Ascending aorta (tissue), 2 donors: ENCODE measurements around the gene AFG3L2. TPM values are rescaled to one million over a fixed set of nuclear protein-coding genes. Genes with fewer than 3 reads are reported as not detected.

ENCODE experiments used
- DNase-seq, 2 donors: peaks; one replicate each; pipeline ENCODE4 v3.0.0-alpha.2; 2019; ENCODE audit warnings: low spot score in 2 of 2
- H3K27ac ChIP-seq, 2 donors: fragments of 200-600 bp; sonication (generic); one replicate each; pipeline ENCODE4 v1.5.1; 2016 to 2017; ENCODE audit warnings: mild to moderate bottlenecking in 1 of 2
- H3K27me3 ChIP-seq: fragments of 200-600 bp; sonication (generic); one replicate; pipeline ENCODE4 v1.5.1; 2017
- H3K36me3 ChIP-seq, 2 donors: fragments of 200-600 bp; sonication (generic); one replicate each; pipeline ENCODE4 v1.5.1; 2016
- H3K4me1 ChIP-seq, 2 donors: fragments of 200-600 bp; sonication (generic); one replicate each; pipeline ENCODE4 v1.5.1; 2016 to 2017; ENCODE audit warnings: mild to moderate bottlenecking in 1 of 2
- H3K4me3 ChIP-seq, 2 donors: fragments of 200-600 bp; sonication (generic); one replicate each; pipeline ENCODE4 v1.5.1; 2016 to 2017; ENCODE audit warnings: mild to moderate bottlenecking in 1 of 2
- H3K9me3 ChIP-seq, 2 donors: fragments of 200-600 bp; sonication (generic); one replicate each; pipeline ENCODE4 v1.5.1; 2016
- intact Hi-C: fragments of 100-400 bp; cut with DNase I; formaldehyde crosslinking; loops from one replicate; pipeline ENCODE4 v1.15.1; 2023
- total RNA-seq: library from RNA; depleted of rRNA; stranded (reverse); fragments of >200 nt; gene quantifications from one replicate; pipeline ENCODE4 v1.1.0, GENCODE V29; 2016
- TF ChIP-seq, protein P1 (sequence below), 3 experiments: fragments of 200-600 bp in 2 of 3; fragments of 450-650 bp in 1 of 3; sonication (generic) in 2 of 3; IDR thresholded peaks; one replicate each; pipeline ENCODE4 v1.5.1; 2016 to 2019; ENCODE audit warnings: antibody characterized with exemption in 3 of 3, mild to moderate bottlenecking in 1 of 3, moderate library complexity in 1 of 3

The AFG3L2 gene
- total RNA-seq, 1 donor from 2014 or later = 31.5 TPM

DNA sequence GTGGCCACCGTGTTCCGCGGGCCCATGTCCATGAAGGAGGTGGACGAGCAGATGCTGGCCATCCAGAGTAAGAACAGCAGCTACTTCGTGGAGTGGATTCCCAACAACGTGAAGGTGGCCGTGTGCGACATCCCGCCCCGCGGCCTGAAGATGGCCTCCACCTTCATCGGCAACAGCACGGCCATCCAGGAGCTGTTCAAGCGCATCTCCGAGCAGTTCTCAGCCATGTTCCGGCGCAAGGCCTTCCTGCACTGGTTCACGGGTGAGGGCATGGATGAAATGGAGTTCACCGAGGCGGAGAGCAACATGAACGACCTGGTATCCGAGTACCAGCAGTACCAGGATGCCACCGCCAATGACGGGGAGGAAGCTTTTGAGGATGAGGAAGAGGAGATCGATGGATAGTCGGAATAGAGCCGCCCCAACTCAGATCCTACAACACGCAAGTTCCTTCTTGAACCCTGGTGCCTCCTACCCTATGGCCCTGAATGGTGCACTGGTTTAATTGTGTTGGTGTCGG, 51.2 kb downstream of the AFG3L2 start:
- intact Hi-C loops = no loop called here
- no peak overlapping the region for H3K4me3 ChIP-seq
- TF ChIP-seq, protein P1, sequence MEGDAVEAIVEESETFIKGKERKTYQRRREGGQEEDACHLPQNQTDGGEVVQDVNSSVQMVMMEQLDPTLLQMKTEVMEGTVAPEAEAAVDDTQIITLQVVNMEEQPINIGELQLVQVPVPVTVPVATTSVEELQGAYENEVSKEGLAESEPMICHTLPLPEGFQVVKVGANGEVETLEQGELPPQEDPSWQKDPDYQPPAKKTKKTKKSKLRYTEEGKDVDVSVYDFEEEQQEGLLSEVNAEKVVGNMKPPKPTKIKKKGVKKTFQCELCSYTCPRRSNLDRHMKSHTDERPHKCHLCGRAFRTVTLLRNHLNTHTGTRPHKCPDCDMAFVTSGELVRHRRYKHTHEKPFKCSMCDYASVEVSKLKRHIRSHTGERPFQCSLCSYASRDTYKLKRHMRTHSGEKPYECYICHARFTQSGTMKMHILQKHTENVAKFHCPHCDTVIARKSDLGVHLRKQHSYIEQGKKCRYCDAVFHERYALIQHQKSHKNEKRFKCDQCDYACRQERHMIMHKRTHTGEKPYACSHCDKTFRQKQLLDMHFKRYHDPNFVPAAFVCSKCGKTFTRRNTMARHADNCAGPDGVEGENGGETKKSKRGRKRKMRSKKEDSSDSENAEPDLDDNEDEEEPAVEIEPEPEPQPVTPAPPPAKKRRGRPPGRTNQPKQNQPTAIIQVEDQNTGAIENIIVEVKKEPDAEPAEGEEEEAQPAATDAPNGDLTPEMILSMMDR (IDR thresholded peaks at IDR 0.05) = no peak
- no peaks in the 10 kb centered on the region for H3K27me3 ChIP-seq
- H3K4me1 ChIP-seq = peaks cover 0 to 6% of the 10 kb centered on the region in 2 donors
- no peak for DNase-seq
- H3K27ac ChIP-seq = no peak overlapping the region
- peaks cover 37 to 89% of the 10 kb centered on the region in 2 donors for H3K36me3 ChIP-seq
- H3K9me3 ChIP-seq = no peaks in the 10 kb centered on the region

DNA sequence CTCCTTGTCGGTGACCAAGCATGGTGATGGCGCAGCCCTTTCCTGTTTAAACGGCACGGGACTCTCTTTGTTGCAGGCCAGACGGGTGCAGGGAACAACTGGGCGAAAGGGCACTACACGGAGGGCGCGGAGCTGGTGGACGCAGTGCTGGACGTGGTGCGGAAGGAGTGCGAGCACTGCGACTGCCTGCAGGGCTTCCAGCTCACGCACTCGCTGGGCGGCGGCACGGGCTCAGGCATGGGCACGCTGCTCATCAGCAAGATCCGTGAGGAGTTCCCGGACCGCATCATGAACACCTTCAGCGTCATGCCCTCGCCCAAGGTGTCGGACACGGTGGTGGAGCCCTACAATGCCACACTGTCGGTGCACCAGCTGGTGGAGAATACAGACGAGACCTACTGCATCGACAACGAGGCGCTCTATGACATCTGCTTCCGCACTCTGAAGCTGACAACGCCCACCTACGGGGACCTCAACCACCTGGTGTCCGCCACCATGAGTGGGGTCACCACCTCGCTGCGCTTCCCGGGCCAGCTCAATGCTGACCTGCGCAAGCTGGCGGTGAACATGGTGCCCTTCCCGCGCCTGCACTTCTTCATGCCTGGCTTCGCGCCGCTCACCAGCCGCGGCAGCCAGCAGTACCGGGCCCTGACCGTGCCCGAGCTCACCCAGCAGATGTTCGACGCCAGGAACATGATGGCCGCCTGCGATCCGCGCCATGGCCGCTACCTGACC, 51.9 kb downstream of the AFG3L2 start:
- peak in 1 of 2 donors; percentile 59 for DNase-seq
- Histone ChIP-seq H3K27me3 (no peaks in the 10 kb centered on the region), H3K27ac (no peak overlapping the region), H3K4me1 (peaks cover 0 to 6% of the 10 kb centered on the region in 2 donors), H3K36me3 (peaks cover 42 to 95% of the 10 kb centered on the region in 2 donors), H3K9me3 (no peaks in the 10 kb centered on the region), H3K4me3 (no peak overlapping the region)
- intact Hi-C loops = no loop called here
- TF ChIP-seq, protein P1 (IDR thresholded peaks at IDR 0.05) = no peak

DNA sequence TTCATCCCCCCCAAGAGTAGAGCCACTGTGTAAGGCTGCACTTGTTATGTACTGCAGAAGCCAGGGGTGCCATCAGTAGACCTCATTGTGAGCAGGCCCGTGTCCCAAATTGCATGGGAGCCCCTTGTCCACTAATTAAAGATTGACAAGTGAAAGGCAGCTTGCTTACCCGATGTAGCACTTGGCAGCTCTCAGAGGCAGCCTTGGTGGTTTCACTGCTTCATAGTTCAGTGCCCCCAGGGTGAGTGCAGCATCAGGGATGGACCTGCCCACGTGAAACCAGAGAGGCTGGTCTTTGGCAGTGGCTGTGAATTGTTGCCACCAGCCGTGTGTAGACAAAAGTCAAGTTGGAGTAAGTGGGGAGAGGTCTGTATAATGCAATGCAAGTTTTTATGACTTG, 55.7 kb downstream of the AFG3L2 start:
- intact Hi-C loops = no loop called here
- Histone ChIP-seq H3K4me1 (peaks cover 3 to 17% of the 10 kb centered on the region in 2 donors), H3K27me3 (no peaks in the 10 kb centered on the region), H3K36me3 (peaks cover 24 to 72% of the 10 kb centered on the region in 2 donors), H3K4me3 (no peak overlapping the region), H3K27ac (no peak overlapping the region), H3K9me3 (no peaks in the 10 kb centered on the region)
- no peak for DNase-seq
- TF ChIP-seq, protein P1 (IDR thresholded peaks at IDR 0.05) = no peak

DNA sequence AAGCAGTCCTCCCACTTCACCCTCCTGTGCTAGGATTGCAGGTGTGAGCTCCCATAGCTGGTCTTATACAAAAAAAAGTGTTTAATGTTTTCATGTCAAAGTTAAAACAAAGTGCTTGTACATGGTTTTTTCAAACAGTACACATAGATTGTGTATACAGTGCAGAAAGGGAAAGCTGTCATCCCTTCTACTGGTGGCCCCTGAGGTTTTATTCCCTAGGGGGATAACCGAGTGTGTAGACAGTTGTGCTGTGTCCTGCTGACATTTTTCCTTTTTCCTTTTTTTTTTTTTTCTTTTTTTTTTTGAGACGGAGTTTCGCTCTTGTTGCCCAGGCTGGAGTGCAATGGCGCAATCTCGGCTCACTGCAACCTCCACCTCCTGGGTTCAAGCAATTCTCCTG, 58.2 kb downstream of the AFG3L2 start:
- TF ChIP-seq, protein P1 (IDR thresholded peaks at IDR 0.05) = no peak
- no peak for DNase-seq
- no peaks in the 10 kb centered on the region for H3K27me3 ChIP-seq
- H3K4me1 ChIP-seq = peaks cover 8 to 31% of the 10 kb centered on the region in 2 donors
- no peaks in the 10 kb centered on the region for H3K9me3 ChIP-seq
- H3K4me3 ChIP-seq = no peak overlapping the region
- peak overlapping the region in 1 of 2 donors; percentile 66 for H3K27ac ChIP-seq
- H3K36me3 ChIP-seq = peaks cover 6 to 50% of the 10 kb centered on the region in 2 donors
- intact Hi-C loops = loop anchor here (10.0 kb wide), 1 partner anchor 566 kb away; the partner anchor contains the start of gene PTPN2

DNA sequence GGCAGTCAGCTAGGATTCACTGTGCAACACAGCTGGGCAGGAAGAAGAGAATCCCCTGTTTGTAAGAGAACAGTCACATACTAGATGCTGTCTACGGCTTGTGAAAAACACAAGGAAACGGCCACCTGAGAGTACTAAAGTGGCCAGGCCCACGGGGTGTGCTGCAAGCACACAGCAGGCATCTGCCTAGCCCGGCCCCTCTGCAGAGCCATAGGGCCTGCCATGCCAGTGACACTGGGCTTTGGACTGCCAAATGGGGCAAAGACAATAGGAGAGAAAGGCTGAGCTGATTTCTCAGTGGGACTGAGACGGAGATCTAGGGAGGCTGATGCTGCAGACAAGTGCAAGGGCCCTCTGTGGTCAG, 58.7 kb downstream of the AFG3L2 start:
- no peak for DNase-seq
- TF ChIP-seq, protein P1 (IDR thresholded peaks at IDR 0.05) = no peak
- Histone ChIP-seq H3K27ac (peak overlapping the region; percentile 12 to 66), H3K27me3 (no peaks in the 10 kb centered on the region), H3K4me1 (peaks cover 10 to 32% of the 10 kb centered on the region in 2 donors), H3K36me3 (peaks cover 10 to 50% of the 10 kb centered on the region in 2 donors), H3K4me3 (no peak overlapping the region), H3K9me3 (no peaks in the 10 kb centered on the region)
- intact Hi-C loops = loop anchor here (10.0 kb wide), 1 partner anchor 566 kb away; the partner anchor contains the start of gene PTPN2
